AG08395 (cell line): Measurements from ENCODE around the gene BCKDHA.

Experiments used
- DNase-seq: peaks from one replicate; pipeline ENCODE4 v3.0.0; 2012; ENCODE audit warnings: mixed read lengths, low spot score

Gene BCKDHA

GRCh38 chr19:41397086-41398049, at the start of gene BCKDHA, which contains the start of gene EXOSC5:
TSS of gene BCKDHA (plus strand) at chr19:41397818. CDS start at chr19:41397828, 10 bp downstream.
TSS of gene EXOSC5 (minus strand) at chr19:41397359. CDS start at chr19:41397328, 31 bp downstream.
- DNase-seq = peak; percentile 100

- DNase-seq = peak; percentile 27
These were observed 46.8 kb upstream of the BCKDHA start for GRCh38 chr19:41350735-41351338.

- DNase-seq = peak; percentile 88
These were observed 46.0 kb upstream of the BCKDHA start for GRCh38 chr19:41351339-41352245.

GRCh38 chr19:41352279-41352608, 45.4 kb upstream of the BCKDHA start:
- DNase-seq = no peak

GRCh38 chr19:41352609-41353465, 44.8 kb upstream of the BCKDHA start:
- DNase-seq = peak; percentile 66

GRCh38 chr19:41353466-41354342, 43.9 kb upstream of the BCKDHA start, which contains the start of gene TGFB1:
TSS of gene TGFB1 (minus strand) at chr19:41353922. CDS start at chr19:41353044, 878 bp downstream.
- DNase-seq = peak; percentile 99

GRCh38 chr19:41354343-41354953, 43.2 kb upstream of the BCKDHA start:
- DNase-seq = no peak

GRCh38 chr19:41355035-41355434, 42.6 kb upstream of the BCKDHA start:
- DNase-seq = no peak

GRCh38 chr19:41355802-41356201, 41.8 kb upstream of the BCKDHA start:
- no peak for DNase-seq

- DNase-seq = no peak
These were observed 40.5 kb upstream of the BCKDHA start for GRCh38 chr19:41356984-41357739.

- no peak for DNase-seq
These were observed 39.9 kb upstream of the BCKDHA start for GRCh38 chr19:41357746-41358145.

GRCh38 chr19:41359741-41360140, 37.9 kb upstream of the BCKDHA start:
- DNase-seq = no peak

GRCh38 chr19:41362143-41362847, 35.3 kb upstream of the BCKDHA start:
- DNase-seq = no peak

- no peak for DNase-seq
These were observed 34.3 kb upstream of the BCKDHA start for GRCh38 chr19:41363371-41363752.

GRCh38 chr19:41363753-41364523, 33.7 kb upstream of the BCKDHA start, which contains the start of gene B9D2:
TSS of gene B9D2 (minus strand) at chr19:41364149. CDS start at chr19:41363519, 630 bp downstream.
- peak; percentile 99 for DNase-seq

- DNase-seq = no peak
These were observed 32.9 kb upstream of the BCKDHA start for GRCh38 chr19:41364524-41365391.
